Kidney capillary endothelial cell (primary cell): Measurements from ENCODE around the gene SYNPR.

ENCODE experiments used
- DNase-seq: peaks from one replicate; pipeline ENCODE4 v3.0.0-alpha.2; 2018; ENCODE audit warnings: low spot score

The SYNPR gene

DNA sequence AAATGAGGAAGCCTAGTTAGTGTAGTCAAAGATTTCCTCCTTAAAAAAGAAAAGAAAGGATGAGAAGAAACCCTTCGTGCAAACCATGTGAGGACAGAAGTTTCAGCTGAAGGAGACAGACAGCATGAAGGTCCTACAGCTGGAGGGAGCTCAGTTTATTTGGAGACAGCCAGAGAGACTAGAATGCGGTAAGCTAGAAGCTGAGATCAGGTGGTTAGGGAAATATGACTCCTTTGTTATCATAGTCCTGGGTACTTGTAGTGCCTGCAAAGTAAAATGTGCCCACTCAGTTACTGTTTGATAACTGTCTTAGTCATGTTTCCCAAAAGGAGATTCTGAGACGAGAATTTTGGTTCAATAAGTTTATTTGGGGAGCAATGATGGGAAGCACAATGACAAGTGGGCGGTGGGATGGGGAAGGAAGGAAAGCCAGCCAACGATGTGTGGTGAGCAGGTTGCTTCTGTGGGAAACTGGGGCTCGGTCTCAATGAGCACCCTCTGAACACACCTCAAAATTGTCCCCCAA is 195.6 kb downstream of the SYNPR start:
- DNase-seq = no peak

DNA sequence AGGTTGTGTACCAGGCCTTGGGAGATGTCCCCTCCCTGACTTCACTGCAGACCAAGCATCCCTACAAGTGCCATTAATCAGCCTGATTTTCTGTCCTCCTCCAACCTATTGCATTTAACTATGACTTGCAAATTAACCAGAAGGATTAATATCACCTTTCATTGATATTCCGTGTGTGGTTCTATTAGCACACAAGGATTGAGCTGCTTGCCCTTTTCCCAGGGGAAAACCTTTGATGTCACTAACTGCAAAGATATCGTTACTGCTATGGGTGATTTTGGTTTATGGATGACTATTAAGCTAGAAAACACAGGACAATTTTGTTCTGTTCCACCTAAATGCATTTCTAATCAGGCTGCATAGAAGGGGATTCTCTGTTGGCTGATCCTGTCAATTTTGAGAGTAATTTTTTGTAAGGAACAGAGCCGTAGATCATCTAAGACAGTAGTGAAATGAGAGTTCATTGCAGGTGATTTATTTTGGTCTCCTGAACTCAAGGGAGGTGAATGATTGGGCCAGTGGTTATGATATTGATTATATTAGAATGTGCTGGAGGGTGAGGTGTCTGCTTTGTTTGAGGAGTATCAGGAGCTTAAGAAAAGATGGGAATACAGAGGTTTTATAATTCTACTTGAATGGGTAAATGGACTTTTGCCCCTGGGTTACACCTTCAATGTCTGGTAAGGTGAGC is 196.9 kb downstream of the SYNPR start:
- no peak for DNase-seq

DNA sequence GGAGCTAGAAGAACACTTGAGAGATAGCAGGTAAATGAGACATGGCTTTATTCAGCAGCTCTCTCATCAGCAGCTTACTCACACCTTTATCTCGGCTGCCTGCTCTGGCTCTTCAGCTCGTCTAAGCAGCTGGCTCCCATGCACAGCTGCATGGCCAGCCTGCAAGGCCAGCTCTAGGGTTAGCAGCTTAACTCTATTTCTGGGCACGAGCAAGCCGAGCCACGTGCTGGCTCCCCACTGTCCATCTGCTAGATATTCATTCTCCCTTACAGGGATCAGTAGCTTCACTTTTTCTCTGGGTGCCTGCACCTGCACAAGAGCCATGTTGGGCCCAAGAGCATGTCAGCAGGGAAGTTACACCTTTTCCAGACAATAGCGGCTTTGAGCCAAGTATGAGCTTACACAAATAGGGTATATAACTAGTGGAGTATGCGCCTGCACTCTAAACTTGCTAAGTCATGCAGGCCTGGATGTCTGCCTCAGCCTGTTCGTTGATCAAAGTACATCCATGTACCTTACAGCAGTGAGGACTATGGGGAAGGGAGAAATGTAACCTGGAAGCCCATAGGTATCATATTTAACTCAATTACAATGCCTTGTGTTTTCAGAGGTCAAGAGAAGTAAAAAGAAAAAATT is 199.5 kb downstream of the SYNPR start:
- DNase-seq = no peak

DNA sequence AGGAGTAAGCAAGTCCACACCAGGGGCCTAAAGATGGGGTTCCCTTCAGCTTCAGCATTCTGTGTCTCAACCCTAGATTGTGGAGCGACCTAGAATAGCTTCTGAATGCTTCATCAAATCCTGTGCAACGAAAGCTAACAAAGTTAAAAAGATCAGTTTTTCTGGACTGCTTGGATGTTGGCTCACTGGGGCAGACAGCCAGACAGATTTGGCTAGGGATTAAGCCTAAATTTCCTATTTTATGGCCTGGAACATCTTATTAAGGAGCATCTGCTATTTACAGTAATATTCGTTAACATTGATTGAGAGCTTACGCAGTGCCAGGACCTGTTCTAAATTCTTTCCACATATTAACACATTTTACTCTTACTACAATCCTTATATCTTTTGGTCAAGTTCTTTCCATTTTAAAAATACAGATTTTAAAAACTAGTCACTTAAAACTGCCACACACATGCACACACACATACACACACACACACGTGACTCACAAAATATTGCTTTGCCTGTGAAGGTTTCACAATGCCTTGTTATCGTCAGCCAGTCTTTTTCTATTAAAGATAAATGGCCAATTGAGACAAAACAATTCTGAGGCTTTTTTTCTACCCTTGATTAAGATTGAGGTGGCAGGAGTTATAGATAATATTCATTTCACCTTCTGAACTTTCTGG is 201.0 kb downstream of the SYNPR start:
- DNase-seq = no peak

DNA sequence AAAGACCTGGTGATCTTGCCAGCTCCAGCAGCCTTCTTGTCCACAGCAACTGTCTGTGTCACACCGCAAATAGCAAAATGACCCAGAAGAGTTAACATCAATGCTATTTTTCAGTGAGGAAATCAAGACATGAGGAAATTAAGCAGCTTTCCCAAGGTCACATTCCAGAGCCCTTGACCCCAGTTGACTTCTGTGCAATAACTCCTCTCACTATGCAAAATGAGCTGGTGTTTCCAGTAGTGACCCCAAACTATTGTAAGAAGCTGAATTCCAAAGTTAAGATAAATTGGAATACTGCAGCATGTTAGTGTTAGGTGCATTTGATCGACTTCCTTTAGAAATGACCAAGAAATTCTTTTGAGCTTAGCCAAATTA is 201.5 kb downstream of the SYNPR start:
- DNase-seq = no peak

DNA sequence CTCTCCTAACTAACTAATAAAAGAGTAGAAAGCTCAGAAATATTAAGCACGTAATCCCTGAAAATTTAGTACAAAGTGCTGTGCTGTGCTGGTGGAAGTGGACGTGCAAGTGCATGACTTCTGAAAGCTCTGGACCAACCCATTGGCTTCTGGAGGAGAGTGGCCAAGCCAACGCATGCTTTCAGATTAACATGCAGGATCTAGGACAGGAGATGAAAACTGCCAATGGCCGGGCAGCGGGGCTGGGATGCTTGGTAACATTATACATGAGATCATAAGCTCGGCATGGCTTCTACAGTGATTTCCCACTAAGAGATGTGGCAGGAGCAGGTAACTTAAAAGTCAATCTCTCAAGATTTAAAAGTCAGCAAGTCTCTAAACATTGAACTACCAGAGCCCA is 203.5 kb downstream of the SYNPR start:
- DNase-seq = no peak

DNA sequence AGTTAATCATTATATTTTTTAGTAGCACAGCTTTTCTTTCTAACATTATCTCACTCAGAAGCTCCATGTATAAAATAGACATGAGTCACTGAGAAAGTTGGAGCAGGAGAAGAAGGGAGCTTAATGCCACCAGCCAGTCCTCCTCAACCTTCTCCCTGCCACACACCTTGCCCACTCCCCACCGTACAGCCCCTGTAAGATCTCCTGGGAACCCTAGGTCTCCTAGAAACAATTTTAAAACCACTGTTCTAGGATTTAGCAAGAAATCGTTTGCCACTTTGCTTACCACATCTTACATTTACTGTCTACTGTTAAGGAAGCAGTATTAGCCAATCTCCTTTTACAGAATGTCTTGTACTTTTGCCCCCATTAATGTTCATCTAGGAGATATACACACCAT is 204.2 kb downstream of the SYNPR start:
- DNase-seq = no peak

DNA sequence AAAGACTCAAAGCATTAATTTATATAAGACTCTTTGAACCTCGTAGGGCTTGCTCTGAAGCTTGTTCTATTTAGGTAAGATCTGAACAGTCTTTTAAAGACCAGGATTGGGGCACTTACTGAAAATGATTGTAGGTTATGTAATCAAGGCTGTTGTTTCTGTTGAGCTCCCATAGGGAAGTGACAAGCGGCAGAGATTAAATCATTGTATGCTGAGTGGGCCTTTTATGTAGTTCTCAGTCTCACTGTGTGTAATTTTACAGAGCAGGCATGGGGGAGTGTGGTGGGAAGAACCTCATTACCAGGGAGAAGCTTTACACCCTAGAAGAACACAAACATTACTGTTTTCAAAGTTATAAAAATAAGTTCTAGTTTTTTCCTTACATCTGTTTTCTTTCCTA is 214.4 kb downstream of the SYNPR start:
- DNase-seq = no peak

DNA sequence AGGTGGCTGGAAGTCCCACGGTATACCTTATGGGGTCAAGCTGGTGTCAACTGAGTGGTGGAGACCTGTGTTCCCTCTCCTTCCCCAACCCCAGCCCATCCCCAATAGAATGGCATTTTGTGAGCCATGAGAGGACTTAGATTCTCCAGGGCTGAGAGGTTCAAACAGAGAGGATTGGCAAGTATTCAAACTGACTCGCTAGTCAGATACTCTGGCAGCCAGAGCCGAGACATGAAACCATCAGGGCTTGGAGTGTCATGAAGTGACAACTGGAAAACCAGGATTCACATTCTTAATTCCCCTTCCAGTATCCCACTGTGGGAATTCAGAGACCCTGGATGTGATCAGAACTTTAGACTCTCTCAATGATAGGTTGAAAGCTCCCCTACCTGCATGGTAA is 215.0 kb downstream of the SYNPR start:
- DNase-seq = no peak

DNA sequence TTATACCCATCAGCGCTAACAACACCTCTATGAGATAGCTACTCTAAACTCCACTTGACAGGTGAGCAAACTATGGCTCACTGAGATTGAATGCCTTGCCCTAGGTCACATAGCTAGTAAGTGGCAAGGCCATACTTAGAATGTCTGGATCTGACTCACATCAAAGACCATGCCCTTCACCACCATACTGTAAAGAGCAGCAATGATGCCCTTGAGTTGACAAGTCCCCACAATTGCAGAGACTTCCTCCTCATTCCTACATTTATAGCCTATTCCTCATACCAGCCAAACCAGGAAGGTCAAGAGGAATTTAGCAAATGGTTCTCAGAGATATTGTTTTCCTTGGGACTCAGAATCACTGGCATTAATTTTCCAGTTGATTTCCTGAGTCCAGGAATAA is 216.5 kb downstream of the SYNPR start:
- DNase-seq = no peak

DNA sequence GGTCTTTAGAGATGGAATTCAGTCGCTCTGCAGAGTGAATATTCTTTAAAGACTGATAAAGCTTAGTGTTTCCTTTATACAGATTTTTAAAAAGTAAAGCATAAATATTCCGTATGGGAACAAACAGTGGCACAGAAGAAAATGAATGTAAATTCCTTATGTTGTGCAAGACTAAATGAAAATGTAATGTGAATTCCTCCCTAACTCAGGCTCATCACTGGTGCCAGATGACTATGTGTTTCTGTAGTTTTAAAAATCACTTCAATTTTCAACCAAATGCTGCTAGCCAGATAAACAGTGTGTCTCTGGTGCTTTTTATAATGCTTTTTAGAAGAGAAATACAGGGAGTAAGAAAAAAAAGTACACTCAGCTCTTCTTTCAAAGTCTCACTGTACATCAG is 219.5 kb downstream of the SYNPR start:
- no peak for DNase-seq

DNA sequence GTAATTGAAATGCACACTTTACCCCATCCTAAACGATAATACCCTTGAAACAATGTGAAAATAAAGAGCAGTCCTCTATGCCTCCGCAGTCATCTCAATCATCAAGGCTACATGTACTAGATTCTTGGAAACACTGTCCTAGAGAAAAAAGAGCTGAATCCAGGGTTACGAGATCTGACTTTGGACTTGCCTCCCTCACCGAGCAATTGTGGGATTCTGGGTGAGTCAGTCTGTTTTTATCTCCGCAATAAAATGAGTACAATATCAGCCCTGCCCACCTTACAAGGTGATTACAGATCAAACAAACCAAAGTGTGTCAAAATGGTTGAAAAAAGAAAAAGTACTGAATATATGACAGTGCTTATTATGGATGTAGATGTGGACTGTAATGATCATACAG is 222.1 kb downstream of the SYNPR start:
- DNase-seq = no peak

DNA sequence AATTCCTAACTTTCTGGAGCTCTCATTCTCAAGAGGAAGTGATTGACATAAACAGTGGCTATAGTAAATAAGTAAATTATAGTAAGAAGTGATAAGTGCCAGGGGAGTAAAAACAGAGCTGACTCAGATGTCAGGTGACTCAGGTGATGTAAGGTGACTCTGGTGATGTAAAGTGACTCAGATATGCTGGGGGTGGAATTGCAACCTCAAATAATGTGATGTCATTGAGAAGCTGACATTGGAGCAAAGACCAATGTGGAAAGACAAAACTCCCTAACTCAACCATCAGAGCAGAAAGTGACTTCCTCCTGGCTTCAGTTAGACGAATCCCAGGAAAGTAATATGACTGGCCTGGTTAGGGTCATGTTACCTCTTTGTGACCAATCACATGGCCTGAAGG is 230.2 kb downstream of the SYNPR start:
- DNase-seq = no peak

DNA sequence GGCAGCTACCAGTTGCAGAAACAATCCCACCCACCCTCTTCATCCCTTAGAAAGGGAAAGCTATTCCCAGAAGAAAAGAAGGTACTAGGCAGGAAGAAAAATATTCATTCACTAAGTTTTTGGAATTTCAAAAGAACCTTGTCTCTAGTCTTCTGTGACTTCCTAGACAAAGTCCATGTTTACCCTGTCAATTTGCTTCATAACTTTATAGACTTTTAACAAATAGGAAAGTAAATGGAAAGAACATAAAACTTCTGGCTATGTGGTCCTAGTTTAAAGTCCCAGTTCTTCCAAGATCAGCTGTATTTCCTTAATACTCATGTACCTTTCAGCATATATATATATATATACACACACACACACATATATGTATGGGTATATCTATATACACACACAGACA is 230.7 kb downstream of the SYNPR start:
- DNase-seq = no peak

DNA sequence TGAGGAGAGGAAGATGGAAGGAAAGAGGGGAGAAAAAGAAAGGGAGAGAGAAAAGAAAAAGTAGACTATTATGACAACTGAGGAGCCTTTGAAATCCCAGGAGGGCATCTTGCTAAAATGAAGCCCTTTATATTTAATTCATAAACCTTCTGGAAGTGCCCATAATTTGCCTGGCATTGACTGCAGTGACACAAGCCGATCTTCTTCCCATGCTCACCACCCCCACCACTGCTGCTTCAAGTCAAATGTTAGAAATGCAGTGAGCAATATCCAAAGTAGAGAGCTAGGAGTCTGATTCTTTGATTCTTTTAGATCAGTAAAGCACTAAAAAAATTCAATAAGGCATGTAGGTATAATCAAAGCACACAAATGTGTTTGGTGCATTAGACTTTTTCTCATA is 235.7 kb downstream of the SYNPR start:
- DNase-seq = no peak

DNA sequence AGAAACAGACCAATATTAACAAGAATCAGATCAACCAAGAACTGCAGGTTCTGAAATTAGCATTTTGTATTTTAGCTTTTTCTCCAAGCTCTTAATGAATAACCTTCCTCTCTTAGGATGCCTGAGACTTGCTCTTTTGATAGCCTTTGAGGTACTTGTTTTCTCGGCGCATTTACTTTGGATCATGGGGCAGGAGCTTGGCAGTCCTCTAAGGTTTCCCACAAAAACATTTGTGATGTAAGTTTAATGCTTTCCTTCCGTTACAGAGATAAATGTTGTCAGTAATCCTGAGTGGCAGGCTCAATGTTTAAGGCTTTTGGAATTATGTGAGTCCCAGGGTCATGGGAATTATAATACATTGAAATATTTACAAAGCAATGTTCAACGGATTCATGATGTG is 236.6 kb downstream of the SYNPR start:
- no peak for DNase-seq

DNA sequence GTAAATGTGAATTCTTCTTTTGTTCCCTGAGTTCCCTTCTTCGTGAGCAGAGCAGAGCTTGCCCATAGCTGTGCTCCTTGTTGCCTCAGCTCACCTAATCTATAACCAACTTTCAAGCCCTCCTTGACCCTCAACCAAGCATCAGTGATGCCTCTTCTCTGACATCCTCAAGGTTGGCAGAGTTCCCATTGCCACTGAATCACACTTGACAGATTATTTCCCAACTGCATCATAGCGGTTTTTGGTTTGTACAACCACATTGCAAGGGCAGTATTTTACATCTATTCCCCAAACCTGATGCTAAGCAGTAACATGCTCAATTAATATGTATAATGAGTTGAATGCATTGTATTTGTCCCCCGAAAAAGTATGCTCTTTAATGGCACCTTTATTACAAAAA is 241.3 kb downstream of the SYNPR start:
- DNase-seq = no peak

DNA sequence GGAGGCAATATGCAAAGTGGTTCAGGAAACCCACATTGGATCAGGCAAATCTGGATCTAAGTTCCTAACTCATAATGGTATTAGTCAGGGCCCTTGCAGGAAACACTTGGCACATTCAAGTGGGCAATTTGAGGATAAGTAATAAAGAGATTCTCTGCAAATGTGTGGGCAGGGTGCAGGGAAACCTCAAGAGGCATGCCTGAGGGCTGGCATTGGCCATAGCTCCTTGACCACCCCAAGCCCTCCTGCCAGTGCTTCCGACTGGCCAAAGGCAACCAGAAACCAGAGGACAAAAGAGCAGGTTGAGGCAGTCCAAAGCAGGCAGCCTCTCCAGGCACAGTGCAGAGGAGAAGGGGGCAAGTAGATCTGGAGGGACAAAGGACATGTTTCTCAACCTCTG is 243.5 kb downstream of the SYNPR start:
- no peak for DNase-seq

DNA sequence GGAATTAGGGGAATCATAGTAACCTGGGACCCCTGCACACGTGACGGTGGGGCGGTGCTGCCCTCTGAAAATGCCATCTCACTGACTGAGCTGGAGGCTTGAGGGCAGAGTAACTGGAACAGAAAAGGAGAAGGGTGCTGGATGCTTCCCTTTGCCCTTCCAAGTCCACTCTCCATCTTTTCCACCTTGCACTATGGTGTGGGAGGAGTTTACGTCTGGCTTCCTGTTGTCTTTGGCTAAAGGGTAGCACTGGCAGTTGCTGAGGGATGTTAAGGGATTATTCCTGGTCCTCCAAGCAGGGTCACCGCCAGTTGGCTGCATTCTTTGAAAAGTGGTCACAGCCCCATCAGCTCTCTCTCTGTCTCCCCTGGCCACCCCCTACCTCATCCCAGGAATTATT is 245.0 kb downstream of the SYNPR start:
- DNase-seq = no peak

DNA sequence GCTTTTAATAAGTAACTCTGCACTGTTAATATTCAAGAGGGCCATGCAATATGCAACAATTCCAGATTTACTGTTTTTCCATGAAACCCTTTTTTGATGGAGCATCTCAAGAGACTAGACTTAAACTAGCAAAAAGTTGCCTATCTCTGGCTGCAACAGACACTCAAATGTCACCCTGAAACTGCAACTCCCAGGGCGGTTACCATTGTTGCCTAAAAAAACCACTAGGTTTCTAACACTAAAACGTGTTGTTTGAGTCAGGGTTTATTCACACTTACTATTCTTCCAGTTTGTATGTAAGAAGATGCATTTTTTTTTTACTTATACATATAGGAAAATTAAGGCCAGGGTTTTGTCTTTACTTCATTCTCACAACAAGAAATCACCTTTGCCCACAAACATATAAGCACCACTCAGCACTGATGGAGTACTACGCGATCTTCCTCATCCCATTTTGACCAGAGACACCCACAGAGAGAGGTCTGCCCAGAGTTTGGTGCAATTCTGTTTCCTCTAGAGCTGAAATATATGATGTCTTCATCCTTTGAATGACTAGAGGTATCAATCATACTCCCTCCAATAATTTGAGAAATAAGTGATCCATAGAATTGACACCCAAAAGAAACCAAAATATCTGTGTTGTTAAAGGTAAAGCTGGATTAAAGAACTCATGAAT is 250.4 kb downstream of the SYNPR start:
- DNase-seq = no peak

DNA sequence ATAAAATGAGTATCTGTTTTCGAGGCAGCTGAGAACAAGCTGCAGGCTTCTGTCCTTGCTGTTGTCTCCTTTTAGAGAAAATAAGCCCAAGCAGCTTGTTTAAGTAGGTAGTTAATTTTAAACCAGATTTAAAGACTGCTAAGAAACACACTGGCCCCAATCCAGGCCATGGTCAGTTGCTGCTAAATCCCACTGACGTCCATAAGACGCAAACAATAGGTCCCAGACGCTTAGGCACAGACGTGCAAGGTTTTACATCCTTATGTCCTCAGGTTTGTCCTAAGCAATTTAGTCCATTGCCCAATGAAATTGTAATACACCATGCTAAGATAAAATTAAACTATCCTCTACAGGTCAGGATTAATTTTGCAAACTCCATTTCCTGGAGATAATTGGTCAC is 254.4 kb downstream of the SYNPR start:
- no peak for DNase-seq

DNA sequence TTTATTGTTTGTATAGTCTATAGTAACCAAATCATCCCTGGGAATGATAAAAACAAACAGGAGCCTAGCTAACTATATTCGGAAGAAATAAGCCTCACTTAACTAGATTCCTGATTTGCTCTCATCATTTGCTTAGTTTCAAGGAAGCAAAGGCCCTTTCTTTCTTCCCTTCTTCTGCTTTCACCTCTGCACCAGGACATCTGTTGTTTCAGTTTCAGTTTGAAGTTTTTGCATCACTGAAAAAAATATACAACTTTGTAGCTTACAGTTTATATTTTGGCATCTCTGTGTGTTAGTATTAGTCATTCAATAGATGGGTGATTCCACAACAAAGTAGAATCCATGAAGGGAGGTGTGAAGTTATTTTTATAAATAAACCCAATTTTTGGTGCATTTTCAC is 260.8 kb downstream of the SYNPR start:
- DNase-seq = no peak

DNA sequence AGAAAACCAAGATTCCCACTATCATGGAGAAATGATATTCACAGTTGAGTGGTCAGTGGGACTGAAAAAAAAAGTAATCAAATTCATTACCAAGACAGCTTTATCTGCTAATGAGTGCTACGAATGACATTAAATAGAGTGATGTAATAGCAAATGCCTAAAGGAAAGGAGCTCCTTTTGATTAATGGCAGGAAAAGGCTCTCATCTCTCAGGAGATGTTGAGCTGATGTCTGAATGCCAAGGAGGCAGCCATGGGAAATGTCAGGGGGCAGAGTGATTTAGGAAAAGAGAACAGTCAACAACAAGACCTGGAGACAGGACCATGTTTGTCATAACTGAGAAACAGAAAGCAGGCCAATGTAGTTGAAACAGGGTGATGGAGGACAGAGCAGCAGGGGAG is 277.7 kb downstream of the SYNPR start:
- no peak for DNase-seq
